Psoas muscle (tissue), 7 donors: ENCODE measurements around the gene R3HCC1L. TPM values are rescaled to one million over a fixed set of nuclear protein-coding genes. Genes with fewer than 3 reads are reported as not detected.

Experiments used
- polyA plus RNA-seq, 3 donors: library from polyadenylated mRNA; stranded (reverse); fragments of 200-250 nt; gene quantifications; one replicate each; pipeline ENCODE4 v1.2.3, GENCODE V29; 2013
- total RNA-seq, 4 donors: library from RNA; stranded (reverse); fragmentation: NEBNext Ultra II Directional in 2 of 4; extraction: Animal tissue kit (Norgen Biotek cat#: 25700) in 2 of 4; gene quantifications; one replicate each; pipeline versions ENCODE4 v1.2.1 to v1.2.4, GENCODE V29; 2021 to 2023
- donor health status: healthy with polysubstance abuse.
- donor health status: DM: no; HTN: no; CAD: no; lungs with moderate emphysema.
- donor health status: Bipolar disorder and iron deficiency.
- donor health status: healthy.
- donor health status: DM: no; HTN: no; CAD: no.
- donor health status: DM: no; HTN: no; CAD: no.
- donor health status: DM: yes; HTN: yes; CAD: no.

The R3HCC1L gene
- total and polyA plus RNA-seq, 7 donors, result 5.2 to 18.3 (median 6.2) TPM

Other genes starting within 250 kb of the R3HCC1L start
- gene CRTAC1, start 104.0 kb upstream of the R3HCC1L start, total RNA-seq, result under 1 TPM; 0.07 to 0.93 (median 0.35) TPM
- under 1 TPM; 0.30 to 0.47 (median 0.30) TPM for gene CRTAC1, start 104.0 kb upstream of the R3HCC1L start, polyA plus RNA-seq
- 10 to 100 TPM in 3 of 4 donors, 1 to 10 TPM in 1; 5.7 to 26.3 (median 12.5) TPM for gene LOXL4, start 133.5 kb downstream of the R3HCC1L start, total RNA-seq
- gene LOXL4, start 133.5 kb downstream of the R3HCC1L start, polyA plus RNA-seq, result 1 to 10 TPM; 2.9 to 7.4 (median 3.0) TPM